ENCODE measurements around the gene LCNL1. TPM values are rescaled to one million over a fixed set of nuclear protein-coding genes. Genes with fewer than 3 reads are reported as not detected.

LCNL1 gene
- total RNA-seq, 1 experiment from 2014 or later: 0.82 TPM

GRCh38 chr9:137015540-137015930, 32.7 kb downstream of the LCNL1 start:
- no peaks in the 10 kb centered on the region for H3K9me3 ChIP-seq (ENCODE audit: control insufficient read depth, insufficient read depth, low read depth, low read length)

GRCh38 chr9:137015976-137016375, 33.2 kb downstream of the LCNL1 start:
- ChIA-PET POLR2A (no interaction called here), CTCF (interaction anchor here (0.7 kb wide), 1 partner anchor 44 kb away, joined by 4 read pairs; no protein-coding TSS in a partner anchor)
- DNase-seq (ENCODE audit: low read depth, low spot score): no peak

More at GRCh38 chr9:137015540-137015930, 32.7 kb downstream of the LCNL1 start:
- POLR2A ChIA-PET: no interaction called here
- BruUV-seq (replicated peaks): no TSS peak
- H3K4me3 ChIP-seq (ENCODE audit: low read depth in 2 of 2, low read length in 2 of 2): no peak overlapping the region
- CTCF ChIA-PET: interaction anchor here (0.7 kb wide), 1 partner anchor 45 kb away, joined by 4 read pairs; no protein-coding TSS in a partner anchor
- H3K4me1 ChIP-seq (ENCODE audit: control insufficient read depth, insufficient read depth, low read length): no peaks in the 10 kb centered on the region
- TF ChIP-seq POLR2AphosphoS5 (IDR thresholded peaks at IDR 0.05; ENCODE audit: low read depth, low read length): no peak
- TF ChIP-seq, protein P1, sequence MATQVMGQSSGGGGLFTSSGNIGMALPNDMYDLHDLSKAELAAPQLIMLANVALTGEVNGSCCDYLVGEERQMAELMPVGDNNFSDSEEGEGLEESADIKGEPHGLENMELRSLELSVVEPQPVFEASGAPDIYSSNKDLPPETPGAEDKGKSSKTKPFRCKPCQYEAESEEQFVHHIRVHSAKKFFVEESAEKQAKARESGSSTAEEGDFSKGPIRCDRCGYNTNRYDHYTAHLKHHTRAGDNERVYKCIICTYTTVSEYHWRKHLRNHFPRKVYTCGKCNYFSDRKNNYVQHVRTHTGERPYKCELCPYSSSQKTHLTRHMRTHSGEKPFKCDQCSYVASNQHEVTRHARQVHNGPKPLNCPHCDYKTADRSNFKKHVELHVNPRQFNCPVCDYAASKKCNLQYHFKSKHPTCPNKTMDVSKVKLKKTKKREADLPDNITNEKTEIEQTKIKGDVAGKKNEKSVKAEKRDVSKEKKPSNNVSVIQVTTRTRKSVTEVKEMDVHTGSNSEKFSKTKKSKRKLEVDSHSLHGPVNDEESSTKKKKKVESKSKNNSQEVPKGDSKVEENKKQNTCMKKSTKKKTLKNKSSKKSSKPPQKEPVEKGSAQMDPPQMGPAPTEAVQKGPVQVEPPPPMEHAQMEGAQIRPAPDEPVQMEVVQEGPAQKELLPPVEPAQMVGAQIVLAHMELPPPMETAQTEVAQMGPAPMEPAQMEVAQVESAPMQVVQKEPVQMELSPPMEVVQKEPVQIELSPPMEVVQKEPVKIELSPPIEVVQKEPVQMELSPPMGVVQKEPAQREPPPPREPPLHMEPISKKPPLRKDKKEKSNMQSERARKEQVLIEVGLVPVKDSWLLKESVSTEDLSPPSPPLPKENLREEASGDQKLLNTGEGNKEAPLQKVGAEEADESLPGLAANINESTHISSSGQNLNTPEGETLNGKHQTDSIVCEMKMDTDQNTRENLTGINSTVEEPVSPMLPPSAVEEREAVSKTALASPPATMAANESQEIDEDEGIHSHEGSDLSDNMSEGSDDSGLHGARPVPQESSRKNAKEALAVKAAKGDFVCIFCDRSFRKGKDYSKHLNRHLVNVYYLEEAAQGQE (IDR thresholded peaks at IDR 0.05; ENCODE audit: insufficient read depth in 1 of 2, low read depth in 2 of 2, low read length in 1 of 2): no peak
- TF ChIP-seq TCF7L2 (IDR thresholded peaks at IDR 0.05; ENCODE audit: low read depth, low read length): no peak
- no peak for TF ChIP-seq SIN3A (IDR thresholded peaks at IDR 0.05; ENCODE audit: borderline replicate concordance, insufficient read depth, low read depth, low read length)
- TF ChIP-seq, protein P2, sequence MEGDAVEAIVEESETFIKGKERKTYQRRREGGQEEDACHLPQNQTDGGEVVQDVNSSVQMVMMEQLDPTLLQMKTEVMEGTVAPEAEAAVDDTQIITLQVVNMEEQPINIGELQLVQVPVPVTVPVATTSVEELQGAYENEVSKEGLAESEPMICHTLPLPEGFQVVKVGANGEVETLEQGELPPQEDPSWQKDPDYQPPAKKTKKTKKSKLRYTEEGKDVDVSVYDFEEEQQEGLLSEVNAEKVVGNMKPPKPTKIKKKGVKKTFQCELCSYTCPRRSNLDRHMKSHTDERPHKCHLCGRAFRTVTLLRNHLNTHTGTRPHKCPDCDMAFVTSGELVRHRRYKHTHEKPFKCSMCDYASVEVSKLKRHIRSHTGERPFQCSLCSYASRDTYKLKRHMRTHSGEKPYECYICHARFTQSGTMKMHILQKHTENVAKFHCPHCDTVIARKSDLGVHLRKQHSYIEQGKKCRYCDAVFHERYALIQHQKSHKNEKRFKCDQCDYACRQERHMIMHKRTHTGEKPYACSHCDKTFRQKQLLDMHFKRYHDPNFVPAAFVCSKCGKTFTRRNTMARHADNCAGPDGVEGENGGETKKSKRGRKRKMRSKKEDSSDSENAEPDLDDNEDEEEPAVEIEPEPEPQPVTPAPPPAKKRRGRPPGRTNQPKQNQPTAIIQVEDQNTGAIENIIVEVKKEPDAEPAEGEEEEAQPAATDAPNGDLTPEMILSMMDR (IDR thresholded peaks at IDR 0.05): no peak
- ATAC-seq (no peak), DNase-seq (ENCODE audit: low read depth, low spot score) (no peak)
- H3K27ac ChIP-seq (ENCODE audit: low read length): no peak overlapping the region
- in situ Hi-C loops (cut with HindIII; ENCODE audit: low pct_unique_long_range_greater_than_20kb, low sequenced_read_pairs): no loop called here
- no peaks in the 10 kb centered on the region for H3K27me3 ChIP-seq (ENCODE audit: control insufficient read depth, insufficient read depth, low read length)
- intact Hi-C loops (cut with micrococcal nuclease; ENCODE audit: unreplicated experiment): no loop called here
- no peaks in the 10 kb centered on the region for H3K36me3 ChIP-seq (ENCODE audit: control insufficient read depth, insufficient read depth, low read length)

More at GRCh38 chr9:137015976-137016375, 33.2 kb downstream of the LCNL1 start:
- intact Hi-C loops (cut with micrococcal nuclease; ENCODE audit: unreplicated experiment): no loop called here
- in situ Hi-C loops (cut with HindIII; ENCODE audit: low pct_unique_long_range_greater_than_20kb, low sequenced_read_pairs): no loop called here
- no peaks in the 10 kb centered on the region for H3K27me3 ChIP-seq (ENCODE audit: control insufficient read depth, insufficient read depth, low read length)
- no peak overlapping the region for H3K27ac ChIP-seq (ENCODE audit: low read length)
- H3K4me3 ChIP-seq (ENCODE audit: low read depth in 2 of 2, low read length in 2 of 2): no peak overlapping the region
- no TSS peak for BruUV-seq (replicated peaks)
- H3K36me3 ChIP-seq (ENCODE audit: control insufficient read depth, insufficient read depth, low read length): no peaks in the 10 kb centered on the region
- no peak for ATAC-seq
- H3K4me1 ChIP-seq (ENCODE audit: control insufficient read depth, insufficient read depth, low read length): no peaks in the 10 kb centered on the region
- H3K9me3 ChIP-seq (ENCODE audit: control insufficient read depth, insufficient read depth, low read depth, low read length): no peaks in the 10 kb centered on the region
- TF ChIP-seq, protein P1 (IDR thresholded peaks at IDR 0.05; ENCODE audit: insufficient read depth in 1 of 2, low read depth in 2 of 2, low read length in 1 of 2): no peak
- no peak for TF ChIP-seq SIN3A (IDR thresholded peaks at IDR 0.05; ENCODE audit: borderline replicate concordance, insufficient read depth, low read depth, low read length)
- TF ChIP-seq, protein P2 (IDR thresholded peaks at IDR 0.05): no peak
- TF ChIP-seq TCF7L2 (IDR thresholded peaks at IDR 0.05; ENCODE audit: low read depth, low read length): no peak
- TF ChIP-seq POLR2AphosphoS5 (IDR thresholded peaks at IDR 0.05; ENCODE audit: low read depth, low read length): no peak

Data from Panc1 (cell line).